22Rv1 (cell line): ENCODE data around the gene TEAD3.

ENCODE experiments used
- H3K27ac ChIP-seq: fragments of 450-650 bp; 2 replicates; pipeline ENCODE4 v1.5.1; 2017
- CTCF ChIP-seq: fragments of 450-650 bp; IDR thresholded peaks from 2 replicates; pipeline ENCODE4 v1.5.1; 2017; ENCODE audit warnings: mild to moderate bottlenecking
- ZFX ChIP-seq: fragments of 450-650 bp; IDR thresholded peaks from 2 replicates; pipeline ENCODE4 v1.6.1; 2017; ENCODE audit warnings: antibody characterized with exemption, borderline replicate concordance

Gene TEAD3

GRCh38 chr6:35490821-35491557 lies 5.9 kb downstream of the TEAD3 start:
- no peak overlapping the region for H3K27ac ChIP-seq
- no peak for TF ChIP-seq ZFX
- no peak for TF ChIP-seq CTCF

GRCh38 chr6:35489995-35490791 lies 6.7 kb downstream of the TEAD3 start:
- H3K27ac ChIP-seq, result no peak overlapping the region
- TF ChIP-seq ZFX (no peak), CTCF (no peak)

- no peak overlapping the region for H3K27ac ChIP-seq
- no peak for TF ChIP-seq ZFX
- no peak for TF ChIP-seq CTCF
Measured at GRCh38 chr6:35489066-35489465, 7.8 kb downstream of the TEAD3 start.

GRCh38 chr6:35488517-35488862 lies 8.4 kb downstream of the TEAD3 start:
- TF ChIP-seq ZFX (no peak), CTCF (no peak)
- no peak overlapping the region for H3K27ac ChIP-seq

- no peak overlapping the region for H3K27ac ChIP-seq
- TF ChIP-seq CTCF, result no peak
- TF ChIP-seq ZFX, result no peak
Measured at GRCh38 chr6:35487658-35488516, 9.0 kb downstream of the TEAD3 start.

GRCh38 chr6:35486005-35486925 lies 10.6 kb downstream of the TEAD3 start:
- H3K27ac ChIP-seq, result no peak overlapping the region

More at GRCh38 chr6:35486005-35486925, 10.6 kb downstream of the TEAD3 start:
- no peak for TF ChIP-seq CTCF
- no peak for TF ChIP-seq ZFX
